Stimulated activated CD4-positive, alpha-beta T cell treated with anti-CD3 and anti-CD28 coated beads, Interleukin-2, amount 100 ng/mL, for 24 hours (primary cell): ENCODE data around the gene KCNMB2.

Experiments used
- DNase-seq, 2 donors: peaks; one replicate each; pipeline ENCODE4 v3.0.0-alpha.2; 2020

The KCNMB2 gene

DNA sequence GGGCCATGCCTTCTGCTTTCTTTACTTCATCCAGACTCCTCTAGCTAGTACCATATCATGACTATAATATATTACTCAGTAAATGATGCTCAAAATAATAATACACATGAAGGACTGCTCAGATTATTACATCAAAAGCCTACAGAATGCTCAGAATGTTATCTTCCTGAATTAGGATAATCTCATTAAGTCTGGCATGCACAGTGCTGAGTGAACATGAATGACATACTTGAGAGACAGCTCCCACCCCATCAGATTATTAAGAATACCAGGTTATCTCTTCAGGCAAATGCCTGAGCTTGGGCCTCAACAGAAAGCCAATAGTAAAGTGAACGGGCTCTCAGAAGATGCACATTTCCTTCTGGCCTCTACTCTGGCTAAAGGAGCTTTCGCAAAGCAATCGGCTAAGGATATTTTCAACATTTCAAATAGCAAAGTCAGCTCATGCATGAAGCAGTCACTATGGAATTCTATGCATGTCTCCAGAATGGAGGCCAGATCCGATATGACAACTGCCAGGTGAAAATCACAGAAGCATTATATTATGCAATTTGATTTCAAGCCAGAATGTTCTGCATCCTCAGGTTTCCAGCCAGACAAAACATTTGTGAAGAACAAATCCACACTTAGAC, 122.6 kb downstream of the KCNMB2 start:
- no peak for DNase-seq

- no peak for DNase-seq
These were observed 127.1 kb downstream of the KCNMB2 start for GRCh38 chr3:178663201-178663934.

GRCh38 chr3:178665747-178666146, 129.5 kb downstream of the KCNMB2 start:
- no peak for DNase-seq

DNA sequence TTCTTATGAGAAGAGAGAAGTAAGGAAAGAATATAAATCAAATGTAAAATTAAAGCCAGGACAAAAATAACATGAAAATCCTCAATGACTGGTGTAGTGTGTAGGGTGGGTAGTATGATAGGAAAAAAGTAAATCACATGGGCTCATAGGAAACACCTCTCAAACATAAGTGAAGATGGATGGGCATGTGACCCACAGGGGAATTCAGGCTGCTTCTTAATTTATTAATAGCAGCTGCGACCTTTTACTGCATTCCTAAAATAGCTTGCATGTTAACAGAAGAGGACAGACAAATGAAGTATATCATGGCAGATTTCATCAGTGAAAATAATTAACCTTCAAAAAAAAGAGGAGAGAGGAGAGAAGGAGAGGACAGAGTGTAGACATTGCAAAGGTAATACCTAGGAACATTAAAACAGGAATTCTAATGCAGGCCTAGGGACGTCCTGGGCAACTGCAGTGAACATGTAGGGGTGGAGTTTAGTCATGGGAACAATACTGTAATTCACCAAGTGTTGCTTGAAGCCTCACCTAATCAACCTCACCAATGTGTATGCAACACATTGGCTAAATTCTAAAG, 132.9 kb downstream of the KCNMB2 start:
- DNase-seq, result no peak

DNA sequence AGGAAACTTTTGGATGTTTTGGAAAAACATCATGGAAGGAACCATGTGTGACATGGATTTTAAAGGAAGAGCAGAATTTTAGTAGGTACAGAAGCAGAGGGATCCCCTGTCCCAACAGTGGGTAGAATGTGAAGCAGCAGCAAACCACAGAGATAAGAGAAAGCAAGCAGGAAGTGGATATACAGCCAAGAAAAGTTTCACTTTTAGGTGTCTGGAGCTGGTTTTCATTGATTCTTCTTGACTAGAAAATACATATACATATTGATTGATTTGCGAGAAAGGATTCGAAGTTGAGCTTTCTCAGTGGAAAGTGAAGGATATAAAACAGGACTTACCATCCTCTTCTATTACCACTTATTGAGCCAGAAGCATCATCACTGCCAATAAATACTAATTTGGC, 133.5 kb downstream of the KCNMB2 start:
- DNase-seq, result no peak

DNA sequence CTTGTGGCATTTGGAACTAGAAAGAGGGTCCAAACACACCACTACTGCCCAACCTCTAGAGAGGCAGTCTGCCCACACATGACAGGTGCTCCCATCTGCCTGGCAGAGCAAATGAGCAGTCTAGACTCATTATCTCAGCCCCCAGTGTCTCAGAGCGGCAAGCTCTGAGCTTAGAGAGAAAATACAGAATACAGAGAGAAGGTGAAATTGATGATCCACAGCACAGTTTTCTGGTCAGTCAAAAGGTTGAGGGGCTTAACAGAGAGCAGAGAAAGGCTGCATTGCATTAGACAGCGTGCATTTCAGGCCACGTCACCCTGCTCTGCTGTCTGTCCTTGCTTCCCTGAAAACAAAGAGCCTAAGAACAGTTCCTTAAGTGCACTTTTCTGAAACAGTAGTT, 135.1 kb downstream of the KCNMB2 start:
- DNase-seq, result no peak

GRCh38 chr3:178671791-178672190, 135.6 kb downstream of the KCNMB2 start:
- no peak for DNase-seq

DNA sequence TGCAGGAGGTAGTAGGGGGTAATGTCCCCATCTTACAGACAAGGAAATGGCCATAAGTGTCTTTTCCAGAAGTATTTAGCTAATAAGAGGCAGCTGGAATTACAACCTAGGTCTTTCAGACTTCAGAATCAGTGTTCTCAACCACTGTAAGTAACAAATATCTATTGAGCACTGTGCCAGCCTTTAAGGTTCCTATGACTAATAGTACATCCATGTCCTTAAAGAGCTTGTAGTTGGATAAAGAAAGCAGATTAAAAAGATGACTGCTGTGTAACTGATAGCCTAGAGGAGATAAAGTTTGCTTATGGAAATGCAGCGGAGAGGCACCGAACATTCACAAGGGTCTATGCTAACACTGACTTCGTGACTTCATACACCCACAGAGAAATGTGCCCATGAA, 136.0 kb downstream of the KCNMB2 start:
- DNase-seq, result no peak

- DNase-seq, result no peak
These were observed 137.3 kb downstream of the KCNMB2 start for GRCh38 chr3:178673529-178673928.

GRCh38 chr3:178676077-178676476, 139.8 kb downstream of the KCNMB2 start:
- DNase-seq, result no peak

- no peak for DNase-seq
These were observed 140.9 kb downstream of the KCNMB2 start for GRCh38 chr3:178676942-178677790.

DNA sequence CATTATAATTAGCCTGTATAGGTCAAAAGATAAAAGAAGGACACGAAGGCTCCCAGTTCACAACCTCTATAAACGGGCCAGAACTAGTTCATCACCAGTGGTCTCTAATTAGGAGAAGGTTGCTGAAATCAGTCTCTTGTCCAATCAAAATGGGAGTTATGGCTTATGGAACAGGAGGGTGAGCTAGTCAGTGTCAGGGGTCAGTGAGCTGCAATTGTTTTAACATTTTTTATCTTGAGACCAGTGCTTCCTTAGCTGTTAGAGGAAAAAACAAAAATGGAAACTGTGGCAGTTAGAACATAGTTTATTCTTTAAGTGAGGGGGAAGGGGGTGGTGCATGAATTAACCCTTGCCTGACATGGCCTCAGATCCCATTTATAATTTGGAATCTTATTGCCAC, 141.7 kb downstream of the KCNMB2 start:
- DNase-seq, result no peak

DNA sequence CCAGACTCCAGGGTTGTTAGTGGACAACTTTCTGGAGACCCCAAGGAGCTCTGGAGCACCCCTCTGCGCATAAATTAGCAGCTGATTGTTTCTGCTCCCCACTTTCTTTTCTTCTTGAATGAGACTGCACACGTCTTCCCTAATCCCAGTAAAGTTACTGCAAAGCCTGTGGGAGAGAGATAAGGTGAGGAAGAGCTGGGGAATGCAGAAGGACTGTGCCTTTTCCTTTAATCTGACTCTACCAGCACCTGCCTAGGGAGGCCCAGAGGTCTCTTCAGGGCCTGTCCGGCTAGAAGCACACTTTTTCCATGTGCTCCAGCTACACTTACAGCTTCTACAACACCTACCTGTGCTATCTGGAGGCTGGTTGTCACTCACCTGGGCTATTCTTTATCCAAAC, 143.8 kb downstream of the KCNMB2 start:
- DNase-seq, result no peak

- DNase-seq, result no peak
These were observed 144.3 kb downstream of the KCNMB2 start for GRCh38 chr3:178680489-178680888.

DNA sequence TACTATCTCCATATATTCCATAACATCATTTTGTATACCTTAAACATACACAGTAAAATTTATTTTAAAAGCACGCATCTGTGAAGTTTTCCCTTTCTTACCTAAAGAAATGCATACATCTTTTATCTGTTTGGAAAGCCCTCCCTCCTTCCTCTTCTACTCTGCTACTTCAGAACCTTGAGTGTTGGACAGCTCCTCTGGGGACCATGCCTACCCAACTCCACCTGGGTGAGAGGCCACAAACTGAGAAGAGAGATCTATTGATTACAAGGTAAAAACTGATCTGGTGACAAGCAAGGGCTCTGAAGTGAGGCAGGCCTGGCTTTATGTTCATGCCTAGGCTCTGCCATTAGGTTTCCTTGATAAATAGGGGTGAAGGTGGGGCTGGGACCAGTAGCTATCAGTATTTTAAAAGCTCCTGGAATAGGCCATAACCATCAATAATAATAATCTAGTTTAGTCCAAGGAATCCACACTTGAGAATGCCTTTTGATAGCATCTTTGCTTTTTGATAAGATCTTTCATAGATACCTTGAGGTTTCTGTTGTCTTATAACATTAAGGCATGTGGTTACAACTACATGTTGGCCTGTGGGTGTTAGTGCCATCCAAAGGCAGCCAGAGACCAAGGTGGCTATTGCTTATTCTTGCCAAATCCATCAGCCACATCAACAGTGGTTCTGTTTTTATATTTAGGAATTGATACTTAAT, 148.8 kb downstream of the KCNMB2 start:
- no peak for DNase-seq

DNA sequence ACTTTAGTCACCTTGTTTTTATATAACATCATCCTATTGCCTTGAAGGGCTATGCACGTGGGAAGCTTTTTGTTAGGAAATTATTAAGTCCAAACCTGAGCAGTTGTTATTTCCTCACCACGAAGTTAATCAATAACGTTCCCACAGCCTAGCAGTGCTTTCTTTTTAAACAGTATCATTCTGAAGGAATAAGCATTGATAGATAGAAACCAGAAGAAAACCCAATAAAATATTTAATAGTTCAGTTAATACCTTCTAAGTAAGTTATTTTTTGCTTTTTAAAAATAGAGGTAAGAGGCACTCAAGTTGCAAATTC, 149.3 kb downstream of the KCNMB2 start:
- DNase-seq, result no peak

DNA sequence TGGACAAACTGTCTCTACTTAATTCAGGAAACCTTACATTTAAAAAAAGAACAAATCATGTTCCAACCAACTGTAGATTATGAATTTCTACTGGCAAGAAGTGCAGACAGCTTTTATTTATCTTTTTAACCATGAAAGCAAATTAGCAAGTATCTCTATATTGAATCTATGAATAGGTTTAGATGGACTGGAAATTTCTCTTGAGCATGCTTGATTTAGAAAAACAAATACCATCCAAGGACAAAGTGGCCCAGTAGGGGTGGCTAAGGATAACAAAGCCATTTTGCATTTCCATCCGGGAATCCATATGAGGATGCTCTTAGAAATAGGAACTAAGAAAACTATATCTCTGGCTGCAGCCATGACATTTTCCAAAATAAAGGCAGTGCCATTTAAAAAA, 150.6 kb downstream of the KCNMB2 start:
- no peak for DNase-seq

GRCh38 chr3:178690571-178690970, 154.3 kb downstream of the KCNMB2 start:
- no peak for DNase-seq

DNA sequence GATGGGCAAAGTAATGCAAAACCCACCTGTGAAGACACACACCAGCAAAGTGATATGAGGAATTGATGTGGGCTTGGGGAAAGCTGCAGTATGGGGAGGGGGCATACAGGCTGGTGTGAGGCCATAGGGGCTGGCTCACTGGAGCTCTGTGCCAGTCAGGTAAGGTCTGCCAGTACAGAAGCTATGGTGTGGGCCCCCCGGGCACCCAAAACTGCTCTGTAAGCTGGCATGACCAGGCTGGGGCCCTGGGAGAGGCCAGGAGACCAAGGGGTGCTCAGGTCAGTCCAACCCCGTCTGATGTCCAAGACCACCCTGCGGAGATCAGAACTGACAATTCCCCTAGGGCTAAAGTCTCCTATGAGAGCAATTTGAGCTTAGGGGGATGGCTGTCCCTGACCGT, 163.1 kb downstream of the KCNMB2 start:
- no peak for DNase-seq

GRCh38 chr3:178699810-178700209, 163.6 kb downstream of the KCNMB2 start:
- no peak for DNase-seq

- no peak for DNase-seq
These were observed 167.2 kb downstream of the KCNMB2 start for GRCh38 chr3:178703268-178703975.

GRCh38 chr3:178705925-178706324, 169.7 kb downstream of the KCNMB2 start:
- no peak for DNase-seq
